PFSK-1 (cell line): Measurements from ENCODE around the gene PAQR7.

ENCODE experiments used
- POLR2AphosphoS5 ChIP-seq: IDR thresholded peaks from 2 replicates; pipeline ENCODE4 v1.6.1; 2012; ENCODE audit warnings: low read depth, mild to moderate bottlenecking, control low read depth, low read length, moderate library complexity
- SIN3A ChIP-seq: IDR thresholded peaks from 2 replicates; pipeline ENCODE4 v1.6.1; 2012; ENCODE audit warnings: mild to moderate bottlenecking, low read length, moderate library complexity, borderline replicate concordance; ENCODE audit not compliant: insufficient read depth
- TAF1 ChIP-seq: IDR thresholded peaks from 2 replicates; pipeline ENCODE4 v1.6.1; 2012; ENCODE audit warnings: low read length, control low read depth, borderline replicate concordance; ENCODE audit not compliant: insufficient read depth
- TF ChIP-seq, protein P1 (sequence below), 2 experiments: IDR thresholded peaks; 2 replicates each; pipeline versions ENCODE4 v1.6.1 to v1.8.0; 2011 to 2012; ENCODE audit warnings: low read depth in 2 of 2, low read length in 2 of 2, control low read depth in 1 of 2, inconsistent platforms in 1 of 2, mild to moderate bottlenecking in 1 of 2, moderate library complexity in 1 of 2; ENCODE audit not compliant: insufficient read depth in 1 of 2

DNA sequence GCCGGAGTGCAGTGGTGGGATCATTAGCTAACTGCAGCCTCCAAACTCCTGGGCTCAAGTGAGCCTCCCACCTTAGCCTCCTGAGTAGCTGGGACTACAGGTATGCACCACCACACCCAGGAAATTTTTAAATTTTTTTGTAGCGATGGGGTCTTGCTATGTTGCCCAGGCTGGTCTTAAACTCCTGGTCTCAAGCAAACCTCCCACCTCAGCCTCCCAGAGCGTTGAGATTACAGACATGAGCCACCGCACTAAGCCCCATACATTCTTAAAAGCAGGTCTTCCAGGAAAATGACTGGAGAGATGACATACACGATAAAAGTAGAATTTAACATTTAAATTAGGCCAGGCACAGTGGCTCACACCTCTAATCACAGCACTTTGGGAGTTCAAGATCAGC lies 42.4 kb downstream of the PAQR7 start:
- no peak for TF ChIP-seq POLR2AphosphoS5
- TF ChIP-seq SIN3A: no peak
- TF ChIP-seq, protein P1, sequence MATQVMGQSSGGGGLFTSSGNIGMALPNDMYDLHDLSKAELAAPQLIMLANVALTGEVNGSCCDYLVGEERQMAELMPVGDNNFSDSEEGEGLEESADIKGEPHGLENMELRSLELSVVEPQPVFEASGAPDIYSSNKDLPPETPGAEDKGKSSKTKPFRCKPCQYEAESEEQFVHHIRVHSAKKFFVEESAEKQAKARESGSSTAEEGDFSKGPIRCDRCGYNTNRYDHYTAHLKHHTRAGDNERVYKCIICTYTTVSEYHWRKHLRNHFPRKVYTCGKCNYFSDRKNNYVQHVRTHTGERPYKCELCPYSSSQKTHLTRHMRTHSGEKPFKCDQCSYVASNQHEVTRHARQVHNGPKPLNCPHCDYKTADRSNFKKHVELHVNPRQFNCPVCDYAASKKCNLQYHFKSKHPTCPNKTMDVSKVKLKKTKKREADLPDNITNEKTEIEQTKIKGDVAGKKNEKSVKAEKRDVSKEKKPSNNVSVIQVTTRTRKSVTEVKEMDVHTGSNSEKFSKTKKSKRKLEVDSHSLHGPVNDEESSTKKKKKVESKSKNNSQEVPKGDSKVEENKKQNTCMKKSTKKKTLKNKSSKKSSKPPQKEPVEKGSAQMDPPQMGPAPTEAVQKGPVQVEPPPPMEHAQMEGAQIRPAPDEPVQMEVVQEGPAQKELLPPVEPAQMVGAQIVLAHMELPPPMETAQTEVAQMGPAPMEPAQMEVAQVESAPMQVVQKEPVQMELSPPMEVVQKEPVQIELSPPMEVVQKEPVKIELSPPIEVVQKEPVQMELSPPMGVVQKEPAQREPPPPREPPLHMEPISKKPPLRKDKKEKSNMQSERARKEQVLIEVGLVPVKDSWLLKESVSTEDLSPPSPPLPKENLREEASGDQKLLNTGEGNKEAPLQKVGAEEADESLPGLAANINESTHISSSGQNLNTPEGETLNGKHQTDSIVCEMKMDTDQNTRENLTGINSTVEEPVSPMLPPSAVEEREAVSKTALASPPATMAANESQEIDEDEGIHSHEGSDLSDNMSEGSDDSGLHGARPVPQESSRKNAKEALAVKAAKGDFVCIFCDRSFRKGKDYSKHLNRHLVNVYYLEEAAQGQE (IDR thresholded peaks at IDR 0.05; ENCODE audit: insufficient read depth in 1 of 2, low read depth in 2 of 2, low read length in 2 of 2): no peak
- no peak for TF ChIP-seq TAF1
